ENCODE measurements around the gene KCND1. TPM values are rescaled to one million over a fixed set of nuclear protein-coding genes. Genes with fewer than 3 reads are reported as not detected.
A peak's percentile ranks its signal among the peaks of the same experiment; 100 is the strongest.

KCND1 gene
- total and polyA plus RNA-seq, 4 donors, result 0.17 to 1.1 (median 0.28) TPM

GRCh38 chrX:48940404-48940955 is 31.2 kb downstream of the KCND1 start:
- no peaks in the 10 kb centered on the region for H3K9me3 ChIP-seq (ENCODE audit: control insufficient read depth in 4 of 4, low read length in 3 of 4)
- TF ChIP-seq MAX (IDR thresholded peaks at IDR 0.05), result no peak
- no peak for TF ChIP-seq FOXA1 (IDR thresholded peaks at IDR 0.05)
- no peak for TF ChIP-seq RXRA (IDR thresholded peaks at IDR 0.05)
- no peak for TF ChIP-seq GABPA (IDR thresholded peaks at IDR 0.05 in 1 of 2, conservative IDR thresholded peaks at IDR 0.05 in 1 of 2)
- no peak for TF ChIP-seq TAF1 (conservative IDR thresholded peaks at IDR 0.05)
- no peak for TF ChIP-seq SP1 (IDR thresholded peaks at IDR 0.05)
- no peak for TF ChIP-seq CTCF (IDR thresholded peaks at IDR 0.05; ENCODE audit: low read depth, low read length, missing input control)
- TF ChIP-seq ZBTB33 (IDR thresholded peaks at IDR 0.05), result no peak
- no peak for TF ChIP-seq HNF4G (IDR thresholded peaks at IDR 0.05)
- TF ChIP-seq HNF4A (conservative IDR thresholded peaks at IDR 0.05), result no peak
- no peak for TF ChIP-seq EGR1 (IDR thresholded peaks at IDR 0.05; ENCODE audit: low read depth in 2 of 2)
- no peak for TF ChIP-seq NR2F2 (IDR thresholded peaks at IDR 0.05)
- TF ChIP-seq RAD21 (IDR thresholded peaks at IDR 0.05), result no peak
- no peak for TF ChIP-seq FOXA2 (IDR thresholded peaks at IDR 0.05)
- TF ChIP-seq ATF3 (IDR thresholded peaks at IDR 0.05), result no peak
- no peak for TF ChIP-seq REST (IDR thresholded peaks at IDR 0.05)
- no peaks in the 10 kb centered on the region for H3K27me3 ChIP-seq (ENCODE audit: control insufficient read depth in 4 of 4, insufficient read depth in 4 of 4, low read length in 3 of 4)
- H3K4me1 ChIP-seq (ENCODE audit: control insufficient read depth in 4 of 4, insufficient read depth in 4 of 4, low read length in 3 of 4), result peaks cover 6 to 30% (median 13%) of the 10 kb centered on the region in 4 donors
- H3K9ac ChIP-seq (ENCODE audit: low read depth in 1 of 2, low read length in 2 of 2), result no peak overlapping the region
- 81% methylated on average over 2 of the region's 2 CpGs for WGBS
- DNase-seq (ENCODE audit: low spot score), result no peak
- H3K27ac ChIP-seq (ENCODE audit: low read depth in 1 of 2, low read length in 2 of 2), result peak overlapping the region in 1 of 2 donors; percentile 47
- H3K36me3 ChIP-seq (ENCODE audit: control insufficient read depth in 4 of 4, insufficient read depth in 3 of 4, low read depth in 1 of 4, low read length in 3 of 4), result peaks cover 0 to under 1% (median 0%) of the 10 kb centered on the region in 4 donors
- no peak overlapping the region for H3K4me3 ChIP-seq (ENCODE audit: low read depth in 1 of 3, low read length in 3 of 3)
